IMR-90 (cell line): ENCODE results near the gene MORC1. TPM values are rescaled to one million over a fixed set of nuclear protein-coding genes. Genes with fewer than 3 reads are reported as not detected.

ENCODE experiments used
- ATAC-seq: fragments of 200-7000 bp; cut with Tn5 transposase; 2 replicates; pipeline ENCODE4 v1.9.1; 2020; ENCODE audit warnings: low read depth, mild to moderate bottlenecking, moderate library complexity
- BruUV-seq: library from RNA; stranded (reverse); fragments of 400-500 nt; replicated peaks from 2 replicates; lab custom pipeline; 2021; lab: Mats Ljungman, UMichigan
- CTCF ChIA-PET: fragments of 300-600 bp; formaldehyde crosslinking; extraction: SDS; loops from one replicate; lab custom pipeline; 2021; ENCODE audit warnings: antibody characterized with exemption; lab: Yijun Ruan, JAX
- POLR2A ChIA-PET: fragments of 300-600 bp; sonication (Branson Sonifier 250); formaldehyde crosslinking; loops from one replicate; lab custom pipeline; 2022; ENCODE audit warnings: antibody characterized with exemption; ENCODE audit not compliant: unreplicated experiment; lab: Charles Lee
- DNase-seq: peaks from one replicate; pipeline ENCODE4 v3.0.0; 2013
- H2AFZ ChIP-seq: replicated peaks from 2 replicates; pipeline ENCODE3; 2013; ENCODE audit warnings: low read length, mild to moderate bottlenecking; ENCODE audit not compliant: poor library complexity
- H2AK5ac ChIP-seq: 2 replicates; pipeline ENCODE4 v1.6.1; 2013; ENCODE audit warnings: low read depth, low read length, inconsistent platforms
- H2AK9ac ChIP-seq: replicated peaks from 2 replicates; pipeline ENCODE3; 2013; ENCODE audit warnings: mild to moderate bottlenecking, low read depth, low read length, moderate library complexity; ENCODE audit not compliant: poor library complexity
- H2BK120ac ChIP-seq: 2 replicates; pipeline ENCODE4 v1.6.1; 2013; ENCODE audit warnings: low read depth, low read length, inconsistent platforms
- H2BK15ac ChIP-seq: 3 replicates; pipeline ENCODE4 v1.6.1; 2013; ENCODE audit warnings: low read depth, low read length, inconsistent platforms
- H2BK20ac ChIP-seq: 2 replicates; pipeline ENCODE4 v1.6.1; 2013; ENCODE audit warnings: low read depth, mild to moderate bottlenecking, inconsistent platforms, low read length, moderate library complexity
- H2BK5ac ChIP-seq: 2 replicates; pipeline ENCODE4 v1.6.1; 2013; ENCODE audit warnings: mild to moderate bottlenecking, low read depth, low read length, inconsistent platforms; ENCODE audit not compliant: poor library complexity, severe bottlenecking
- H3K14ac ChIP-seq: replicated peaks from 2 replicates; pipeline ENCODE4 v1.6.1; 2013; ENCODE audit warnings: low read depth, low read length, inconsistent platforms
- H3K18ac ChIP-seq: 2 replicates; pipeline ENCODE4 v1.6.1; 2013; ENCODE audit warnings: low read depth, low read length, control low read depth
- H3K23ac ChIP-seq: 2 replicates; pipeline ENCODE4 v1.6.1; 2013; ENCODE audit warnings: low read depth, low read length, inconsistent platforms
- H3K27ac ChIP-seq: 2 replicates; pipeline ENCODE4 v1.5.1; 2013; ENCODE audit warnings: mild to moderate bottlenecking, control low read depth, low read length; ENCODE audit not compliant: insufficient read depth
- H3K27me3 ChIP-seq: 2 replicates; pipeline ENCODE4 v1.6.1; 2013; ENCODE audit warnings: low read length; ENCODE audit not compliant: control insufficient read depth, insufficient read depth
- H3K36me3 ChIP-seq: 2 replicates; pipeline ENCODE4 v1.6.1; 2013; ENCODE audit warnings: low read length, mixed read lengths; ENCODE audit not compliant: control insufficient read depth, insufficient read depth
- H3K4ac ChIP-seq: 2 replicates; pipeline ENCODE4 v1.6.1; 2013; ENCODE audit warnings: low read depth, low read length, inconsistent platforms
- H3K4me1 ChIP-seq: 2 replicates; pipeline ENCODE4 v1.6.1; 2013; ENCODE audit warnings: low read length, mixed read lengths; ENCODE audit not compliant: control insufficient read depth, insufficient read depth
- H3K4me2 ChIP-seq: 2 replicates; pipeline ENCODE4 v1.6.1; 2013; ENCODE audit warnings: low read depth, mild to moderate bottlenecking, control low read depth, low read length, moderate library complexity
- H3K4me3 ChIP-seq: 2 replicates; pipeline ENCODE4 v1.5.1; 2013; ENCODE audit warnings: low read depth, mild to moderate bottlenecking, control low read depth, low read length, moderate library complexity; ENCODE audit not compliant: insufficient read depth
- H3K56ac ChIP-seq: 2 replicates; pipeline ENCODE4 v1.6.1; 2013; ENCODE audit warnings: low read length, inconsistent platforms; ENCODE audit not compliant: insufficient read depth; ENCODE audit errors: extremely low read depth
- H3K79me1 ChIP-seq, 2 experiments: 2 replicates each; pipeline ENCODE4 v1.6.1; 2013; ENCODE audit warnings: low read length in 2 of 2, inconsistent platforms in 1 of 2, low read depth in 1 of 2
- H3K9ac ChIP-seq: 2 replicates; pipeline ENCODE4 v1.6.1; 2013; ENCODE audit warnings: low read depth, low read length, control low read depth
- H3K9me1 ChIP-seq: 2 replicates; pipeline ENCODE4 v1.6.1; 2013; ENCODE audit warnings: low read length, inconsistent platforms; ENCODE audit not compliant: insufficient read depth
- H3K9me3 ChIP-seq: 2 replicates; pipeline ENCODE4 v1.6.1; 2013; ENCODE audit warnings: low read length; ENCODE audit not compliant: control insufficient read depth, insufficient read depth
- H4K20me1 ChIP-seq: 2 replicates; pipeline ENCODE4 v1.6.1; 2013; ENCODE audit warnings: low read length, inconsistent platforms; ENCODE audit not compliant: insufficient read depth
- H4K5ac ChIP-seq: 2 replicates; pipeline ENCODE4 v1.6.1; 2013; ENCODE audit warnings: mild to moderate bottlenecking, low read depth, low read length, control low read depth
- H4K8ac ChIP-seq, 2 experiments: 2 replicates each; pipeline ENCODE4 v1.6.1; 2013; ENCODE audit warnings: low read depth in 2 of 2, low read length in 2 of 2, control low read depth in 1 of 2, inconsistent platforms in 1 of 2
- H4K91ac ChIP-seq: 2 replicates; pipeline ENCODE4 v1.6.1; 2013; ENCODE audit warnings: low read depth, low read length, inconsistent platforms; ENCODE audit not compliant: insufficient read depth
- WGBS, 2 experiments: methylation state at CpG; one replicate each; pipeline versions ENCODE4 v1.1.5 to v1.1.7; 2013; ENCODE audit warnings: missing lambda C conversion rate in 2 of 2; ENCODE audit not compliant: insufficient read length in 1 of 2; ENCODE audit errors: extremely low coverage in 2 of 2; 5-methylcytosine and 5-hydroxymethylcytosine counted together
- dilution Hi-C: fragments of 300-500 bp; cut with HindIII; formaldehyde crosslinking; loops from one replicate; pipeline ENCODE4 v1.14.3; 2018; ENCODE audit warnings: low sequenced_read_pairs; ENCODE audit not compliant: unreplicated experiment
- in situ Hi-C: fragments of 300-500 bp; cut with MboI; formaldehyde crosslinking; loops from 3 replicates; pipeline ENCODE4 v1.14.3; 2019; ENCODE audit warnings: low sequenced_read_pairs, inconsistent platforms, mixed read lengths
- intact Hi-C: fragments of 100-400 bp; cut with micrococcal nuclease; formaldehyde crosslinking; loops from 2 replicates; pipeline ENCODE4 v1.10.0; 2022
- polyA plus RNA-seq, 3 experiments: library from polyadenylated mRNA; depleted of rRNA; stranded (reverse); fragments of >200 nt; gene quantifications; 2 replicates each; pipeline ENCODE4 v1.2.3, GENCODE V29; 2012; ENCODE audit warnings: low replicate concordance in 1 of 3
- total RNA-seq: library from RNA; depleted of rRNA; stranded (reverse); fragments of >200 nt; gene quantifications from 2 replicates; pipeline ENCODE4 v1.2.3, GENCODE V29; 2012
- TF ChIP-seq, protein P1 (sequence below): conservative IDR thresholded peaks from 2 replicates; pipeline ENCODE4 v1.5.1; 2012; ENCODE audit warnings: mild to moderate bottlenecking, low read depth, low read length, improper control_type of control experiment
- TF ChIP-seq, protein P2 (sequence below): fragments of 150-350 bp; IDR thresholded peaks from 2 replicates; pipeline ENCODE4 v1.6.1; 2016; ENCODE audit warnings: low read depth, mild to moderate bottlenecking, low read length, moderate library complexity, borderline replicate concordance

Gene MORC1
- total and polyA plus RNA-seq, 2 of the 4 experiments (the other 2 are of a cell fraction) = not detected

DNA sequence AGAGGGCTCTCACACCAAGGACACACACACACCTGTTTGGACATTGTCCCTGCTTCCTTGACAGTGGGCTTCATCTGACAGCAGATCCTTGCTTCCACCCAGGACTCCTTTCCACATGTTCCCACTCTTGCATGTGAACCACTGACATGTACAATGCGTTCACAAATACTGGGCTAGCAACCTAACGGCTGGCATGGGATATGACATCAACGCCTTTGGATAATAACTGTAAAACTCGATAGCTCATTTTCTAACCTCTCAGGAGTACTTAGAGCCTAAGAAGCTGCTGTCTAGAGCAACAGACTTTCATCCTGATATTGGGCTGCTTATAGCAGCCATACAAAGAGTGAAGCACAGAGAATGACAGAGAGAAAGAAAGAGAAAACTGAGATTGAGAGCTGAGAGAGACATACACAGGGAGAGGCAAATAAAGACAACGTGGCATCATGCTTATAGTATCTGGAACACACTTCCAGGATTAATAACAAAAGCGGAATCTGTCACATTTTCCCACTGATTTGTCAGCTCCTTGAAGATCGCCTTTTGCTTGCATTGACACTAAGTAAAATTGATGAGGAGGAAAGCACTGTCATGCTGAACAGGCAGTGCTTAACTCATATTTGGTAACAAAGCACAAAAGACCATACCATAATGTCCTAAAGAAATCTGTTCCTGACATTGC is 166.0 kb downstream of the MORC1 start:
- no peak overlapping the region for H3K27ac ChIP-seq
- no peak for ATAC-seq
- H2AFZ ChIP-seq = no peak overlapping the region
- H2BK20ac ChIP-seq = no peak overlapping the region
- in situ Hi-C loops = no loop called here
- no TSS peak for BruUV-seq
- TF ChIP-seq, protein P1, sequence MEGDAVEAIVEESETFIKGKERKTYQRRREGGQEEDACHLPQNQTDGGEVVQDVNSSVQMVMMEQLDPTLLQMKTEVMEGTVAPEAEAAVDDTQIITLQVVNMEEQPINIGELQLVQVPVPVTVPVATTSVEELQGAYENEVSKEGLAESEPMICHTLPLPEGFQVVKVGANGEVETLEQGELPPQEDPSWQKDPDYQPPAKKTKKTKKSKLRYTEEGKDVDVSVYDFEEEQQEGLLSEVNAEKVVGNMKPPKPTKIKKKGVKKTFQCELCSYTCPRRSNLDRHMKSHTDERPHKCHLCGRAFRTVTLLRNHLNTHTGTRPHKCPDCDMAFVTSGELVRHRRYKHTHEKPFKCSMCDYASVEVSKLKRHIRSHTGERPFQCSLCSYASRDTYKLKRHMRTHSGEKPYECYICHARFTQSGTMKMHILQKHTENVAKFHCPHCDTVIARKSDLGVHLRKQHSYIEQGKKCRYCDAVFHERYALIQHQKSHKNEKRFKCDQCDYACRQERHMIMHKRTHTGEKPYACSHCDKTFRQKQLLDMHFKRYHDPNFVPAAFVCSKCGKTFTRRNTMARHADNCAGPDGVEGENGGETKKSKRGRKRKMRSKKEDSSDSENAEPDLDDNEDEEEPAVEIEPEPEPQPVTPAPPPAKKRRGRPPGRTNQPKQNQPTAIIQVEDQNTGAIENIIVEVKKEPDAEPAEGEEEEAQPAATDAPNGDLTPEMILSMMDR = no peak
- TF ChIP-seq, protein P2, sequence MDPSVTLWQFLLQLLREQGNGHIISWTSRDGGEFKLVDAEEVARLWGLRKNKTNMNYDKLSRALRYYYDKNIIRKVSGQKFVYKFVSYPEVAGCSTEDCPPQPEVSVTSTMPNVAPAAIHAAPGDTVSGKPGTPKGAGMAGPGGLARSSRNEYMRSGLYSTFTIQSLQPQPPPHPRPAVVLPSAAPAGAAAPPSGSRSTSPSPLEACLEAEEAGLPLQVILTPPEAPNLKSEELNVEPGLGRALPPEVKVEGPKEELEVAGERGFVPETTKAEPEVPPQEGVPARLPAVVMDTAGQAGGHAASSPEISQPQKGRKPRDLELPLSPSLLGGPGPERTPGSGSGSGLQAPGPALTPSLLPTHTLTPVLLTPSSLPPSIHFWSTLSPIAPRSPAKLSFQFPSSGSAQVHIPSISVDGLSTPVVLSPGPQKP = no peak
- H3K79me1 ChIP-seq = no peaks in the 10 kb centered on the region
- H3K9ac ChIP-seq = no peak overlapping the region
- intact Hi-C loops = no loop called here
- no peak overlapping the region for H4K8ac ChIP-seq
- no peaks in the 10 kb centered on the region for H3K9me1 ChIP-seq
- H3K56ac ChIP-seq = no peak overlapping the region
- no peak for DNase-seq
- no peak overlapping the region for H3K18ac ChIP-seq
- no peaks in the 10 kb centered on the region for H3K9me3 ChIP-seq
- no peak overlapping the region for H2BK15ac ChIP-seq
- no peak overlapping the region for H3K4me3 ChIP-seq
- ChIA-PET CTCF (no interaction called here), POLR2A (no interaction called here)
- H3K23ac ChIP-seq = no peak overlapping the region
- H2AK9ac ChIP-seq = no peak overlapping the region
- H3K4ac ChIP-seq = no peak overlapping the region
- H2AK5ac ChIP-seq = no peak overlapping the region
- no peaks in the 10 kb centered on the region for H3K4me1 ChIP-seq
- H3K14ac ChIP-seq = no peak overlapping the region
- no peak overlapping the region for H2BK120ac ChIP-seq
- no peak overlapping the region for H4K91ac ChIP-seq
- H4K20me1 ChIP-seq = no peaks in the 10 kb centered on the region
- H3K4me2 ChIP-seq = no peak overlapping the region
- WGBS, 2 experiments = 53% methylated on average over 2 of the region's 7 CpGs; no CpG with 5 or more reads in 1 of the 2 experiments
- dilution Hi-C loops = no loop called here
- H3K36me3 ChIP-seq = no peaks in the 10 kb centered on the region
- H2BK5ac ChIP-seq = no peak overlapping the region
- H4K5ac ChIP-seq = no peak overlapping the region
- H3K27me3 ChIP-seq = no peaks in the 10 kb centered on the region
